H9 (cell line): ENCODE data around the gene CDKN3. TPM values are rescaled to one million over a fixed set of nuclear protein-coding genes. Genes with fewer than 3 reads are reported as not detected.

ENCODE experiments used
- DNase-seq: peaks from one replicate; pipeline ENCODE4 v3.0.0-alpha.2; 2017
- H2AFZ ChIP-seq: one replicate; pipeline ENCODE4 v1.6.1; 2013; ENCODE audit warnings: mild to moderate bottlenecking, low read length, control low read depth, moderate library complexity
- H2AK5ac ChIP-seq: 2 replicates; pipeline ENCODE4 v1.6.1; 2013; ENCODE audit warnings: low read length, control low read depth, mixed read lengths; ENCODE audit not compliant: insufficient read length
- H2BK120ac ChIP-seq: one replicate; pipeline ENCODE4 v1.6.1; 2013; ENCODE audit warnings: low read depth, mild to moderate bottlenecking, low read length, control low read depth, inconsistent platforms; ENCODE audit not compliant: poor library complexity, severe bottlenecking
- H2BK12ac ChIP-seq: 2 replicates; pipeline ENCODE4 v1.6.1; 2013; ENCODE audit warnings: low read length, control low read depth, mixed read lengths, low read depth; ENCODE audit not compliant: insufficient read length
- H2BK15ac ChIP-seq: 2 replicates; pipeline ENCODE4 v1.6.1; 2013; ENCODE audit warnings: low read depth, low read length, control low read depth
- H2BK20ac ChIP-seq: one replicate; pipeline ENCODE4 v1.6.1; 2013; ENCODE audit warnings: low read depth, mild to moderate bottlenecking, low read length, control low read depth, inconsistent platforms; ENCODE audit not compliant: poor library complexity, severe bottlenecking
- H2BK5ac ChIP-seq: 2 replicates; pipeline ENCODE4 v1.6.1; 2013; ENCODE audit warnings: low read length, control low read depth, mixed read lengths; ENCODE audit not compliant: insufficient read length
- H3K14ac ChIP-seq: 2 replicates; pipeline ENCODE4 v1.6.1; 2013; ENCODE audit warnings: low read length, control low read depth; ENCODE audit not compliant: insufficient read depth
- H3K18ac ChIP-seq: 2 replicates; pipeline ENCODE4 v1.6.1; 2013; ENCODE audit warnings: low read depth, mild to moderate bottlenecking, mixed read lengths, low read length, control low read depth; ENCODE audit not compliant: insufficient read length
- H3K23ac ChIP-seq: 2 replicates; pipeline ENCODE4 v1.6.1; 2013; ENCODE audit warnings: low read length, control low read depth, mixed read lengths, low read depth; ENCODE audit not compliant: insufficient read length
- H3K23me2 ChIP-seq: 2 replicates; pipeline ENCODE4 v1.6.1; 2013; ENCODE audit warnings: low read depth, mild to moderate bottlenecking, mixed read lengths, low read length, control low read depth; ENCODE audit not compliant: insufficient read length, poor library complexity, severe bottlenecking
- H3K27ac ChIP-seq: 2 replicates; pipeline ENCODE4 v1.5.1; 2013; ENCODE audit warnings: low read length, control low read depth, mixed read lengths, low read depth; ENCODE audit not compliant: insufficient read length
- H3K27me3 ChIP-seq: 2 replicates; pipeline ENCODE4 v1.6.1; 2013; ENCODE audit warnings: low read length, control low read depth, inconsistent platforms; ENCODE audit not compliant: insufficient read depth
- H3K4ac ChIP-seq: 2 replicates; pipeline ENCODE4 v1.6.1; 2013; ENCODE audit warnings: low read depth, mild to moderate bottlenecking, control low read depth, inconsistent platforms, low read length, moderate library complexity
- H3K4me1 ChIP-seq: 2 replicates; pipeline ENCODE4 v1.6.1; 2013; ENCODE audit warnings: low read length, control low read depth, inconsistent platforms; ENCODE audit not compliant: insufficient read depth
- H3K4me2 ChIP-seq: 2 replicates; pipeline ENCODE4 v1.6.1; 2013; ENCODE audit warnings: low read length, control low read depth, mixed read lengths; ENCODE audit not compliant: insufficient read length, insufficient read depth
- H3K56ac ChIP-seq: 2 replicates; pipeline ENCODE4 v1.6.1; 2013; ENCODE audit warnings: low read depth, mild to moderate bottlenecking, mixed read lengths, low read length, control low read depth; ENCODE audit not compliant: insufficient read length
- H3K79me1 ChIP-seq: 2 replicates; pipeline ENCODE4 v1.6.1; 2013; ENCODE audit warnings: low read depth, mild to moderate bottlenecking, moderate library complexity, low read length, control low read depth, inconsistent platforms; ENCODE audit not compliant: insufficient read depth, poor library complexity, severe bottlenecking
- H3K79me2 ChIP-seq: 2 replicates; pipeline ENCODE4 v1.6.1; 2013; ENCODE audit warnings: low read length, control low read depth, inconsistent platforms; ENCODE audit not compliant: insufficient read depth
- H3K9ac ChIP-seq: 2 replicates; pipeline ENCODE4 v1.6.1; 2013; ENCODE audit warnings: low read length, control low read depth, mixed read lengths; ENCODE audit not compliant: insufficient read length; ENCODE audit errors: extremely low read depth
- H3K9me3 ChIP-seq: one replicate; pipeline ENCODE4 v1.6.1; 2013; ENCODE audit warnings: low read depth, low read length, inconsistent platforms; ENCODE audit not compliant: control insufficient read depth
- H3T11ph ChIP-seq: one replicate; pipeline ENCODE4 v1.6.1; 2013; ENCODE audit warnings: mild to moderate bottlenecking, low read length, control low read depth, inconsistent platforms
- H4K20me1 ChIP-seq: one replicate; pipeline ENCODE4 v1.6.1; 2013; ENCODE audit not compliant: control insufficient read depth, insufficient read length, insufficient read depth
- H4K5ac ChIP-seq: 2 replicates; pipeline ENCODE4 v1.6.1; 2013; ENCODE audit warnings: low read depth, mild to moderate bottlenecking, mixed read lengths, low read length, control low read depth; ENCODE audit not compliant: insufficient read length
- H4K8ac ChIP-seq: replicated peaks from 2 replicates; pipeline ENCODE4 v1.6.1; 2013; ENCODE audit warnings: low read length, control low read depth, mixed read lengths, low read depth; ENCODE audit not compliant: insufficient read length
- H4K91ac ChIP-seq: 2 replicates; pipeline ENCODE4 v1.6.1; 2013; ENCODE audit warnings: low read depth, mild to moderate bottlenecking, moderate library complexity, mixed read lengths, low read length, control low read depth; ENCODE audit not compliant: insufficient read length
- H3K27ac Mint-ChIP-seq, 3 experiments: 2 replicates in 2 of 3; 3 replicates in 1 of 3; pipeline ENCODE4 v1.8.0; 2020 to 2021; ENCODE audit warnings: mixed read lengths in 3 of 3, mild to moderate bottlenecking in 1 of 3, moderate library complexity in 1 of 3
- H3K27me3 Mint-ChIP-seq: 2 replicates; pipeline ENCODE4 v1.8.0; 2021; ENCODE audit warnings: low read depth, mild to moderate bottlenecking, moderate library complexity, mixed read lengths
- H3K36me3 Mint-ChIP-seq, 3 experiments: 2 replicates in 2 of 3; 3 replicates in 1 of 3; pipeline ENCODE4 v1.8.0; 2020 to 2021; ENCODE audit warnings: low read depth in 3 of 3, mixed read lengths in 3 of 3; ENCODE audit not compliant: insufficient read depth in 1 of 3
- H3K4me1 Mint-ChIP-seq, 2 experiments: 2 replicates each; pipeline ENCODE4 v1.8.0; 2020; ENCODE audit warnings: mixed read lengths in 2 of 2
- H3K4me3 Mint-ChIP-seq, 2 experiments: 2 replicates in 1 of 2; 3 replicates in 1 of 2; pipeline ENCODE4 v1.8.0; 2020 to 2021; ENCODE audit warnings: mild to moderate bottlenecking in 2 of 2, mixed read lengths in 2 of 2, moderate library complexity in 1 of 2
- H3K9me3 Mint-ChIP-seq, 2 experiments: 2 replicates in 1 of 2; 3 replicates in 1 of 2; pipeline ENCODE4 v1.8.0; 2020; ENCODE audit warnings: mild to moderate bottlenecking in 2 of 2, mixed read lengths in 2 of 2, moderate library complexity in 1 of 2
- WGBS: extraction: QIAGEN DNeasy Blood & Tissue Kit; methylation state at CpG from one replicate; pipeline ENCODE4 v1.1.7; 2013; ENCODE audit warnings: missing lambda C conversion rate, low lambda C conversion rate, mixed read lengths; ENCODE audit not compliant: insufficient read length; ENCODE audit errors: extremely low coverage; 5-methylcytosine and 5-hydroxymethylcytosine counted together
- total RNA-seq: library from RNA; stranded (reverse); gene quantifications from 2 replicates; pipeline ENCODE4 v1.2.1, GENCODE V29; 2021
- TF ChIP-seq, protein P1 (sequence below): fragments of 200-600 bp; sonication (generic); conservative IDR thresholded peaks from 3 replicates; pipeline ENCODE4 v1.8.0; 2021; ENCODE audit warnings: antibody characterized with exemption, mild to moderate bottlenecking

Gene CDKN3
- total RNA-seq, 1 experiment from 2014 or later: 45.9 TPM

DNA sequence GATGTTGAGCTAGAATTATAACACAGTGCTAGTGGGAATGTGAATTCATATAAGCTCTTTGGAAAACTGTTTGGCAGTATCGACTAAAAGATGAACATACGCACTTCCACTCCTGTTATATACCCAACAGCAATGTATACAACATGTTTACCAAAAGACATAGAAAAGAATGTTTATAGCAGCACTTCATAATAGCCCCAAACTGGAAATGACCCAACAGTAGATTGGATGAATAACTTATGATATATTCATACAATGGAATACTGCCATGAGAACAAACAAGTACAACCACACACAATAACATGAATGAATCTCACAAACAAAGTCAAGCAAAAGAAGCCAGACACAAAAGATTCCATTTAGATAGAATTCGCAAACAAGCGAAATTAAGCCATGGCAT, 28.5 kb upstream of the CDKN3 start:
- no peaks in the 10 kb centered on the region for H3K23me2 ChIP-seq
- no peak overlapping the region for H4K8ac ChIP-seq
- H2BK15ac ChIP-seq: no peak overlapping the region
- Mint-ChIP-seq H3K27me3 (peaks cover 15% of the 10 kb centered on the region), H3K4me3 (no peak overlapping the region), H3K27ac (no peak overlapping the region), H3K36me3 (no peaks in the 10 kb centered on the region; a peak in 1 of 7 replicates), H3K4me1 (peaks cover 38 to 47% of the 10 kb centered on the region in 2 experiments), H3K9me3 (no peaks in the 10 kb centered on the region)
- H3T11ph ChIP-seq: no peak overlapping the region
- H3K9me3 ChIP-seq: no peaks in the 10 kb centered on the region
- DNase-seq: no peak
- no peak overlapping the region for H3K56ac ChIP-seq
- TF ChIP-seq, protein P1, sequence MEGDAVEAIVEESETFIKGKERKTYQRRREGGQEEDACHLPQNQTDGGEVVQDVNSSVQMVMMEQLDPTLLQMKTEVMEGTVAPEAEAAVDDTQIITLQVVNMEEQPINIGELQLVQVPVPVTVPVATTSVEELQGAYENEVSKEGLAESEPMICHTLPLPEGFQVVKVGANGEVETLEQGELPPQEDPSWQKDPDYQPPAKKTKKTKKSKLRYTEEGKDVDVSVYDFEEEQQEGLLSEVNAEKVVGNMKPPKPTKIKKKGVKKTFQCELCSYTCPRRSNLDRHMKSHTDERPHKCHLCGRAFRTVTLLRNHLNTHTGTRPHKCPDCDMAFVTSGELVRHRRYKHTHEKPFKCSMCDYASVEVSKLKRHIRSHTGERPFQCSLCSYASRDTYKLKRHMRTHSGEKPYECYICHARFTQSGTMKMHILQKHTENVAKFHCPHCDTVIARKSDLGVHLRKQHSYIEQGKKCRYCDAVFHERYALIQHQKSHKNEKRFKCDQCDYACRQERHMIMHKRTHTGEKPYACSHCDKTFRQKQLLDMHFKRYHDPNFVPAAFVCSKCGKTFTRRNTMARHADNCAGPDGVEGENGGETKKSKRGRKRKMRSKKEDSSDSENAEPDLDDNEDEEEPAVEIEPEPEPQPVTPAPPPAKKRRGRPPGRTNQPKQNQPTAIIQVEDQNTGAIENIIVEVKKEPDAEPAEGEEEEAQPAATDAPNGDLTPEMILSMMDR: no peak
- WGBS: no CpG with 5 or more reads among the region's 4 CpGs
- H3K79me2 ChIP-seq: no peaks in the 10 kb centered on the region
- no peak overlapping the region for H3K14ac ChIP-seq
- no peak overlapping the region for H3K9ac ChIP-seq
- H3K18ac ChIP-seq: no peak overlapping the region
- no peak overlapping the region for H2BK12ac ChIP-seq
- no peaks in the 10 kb centered on the region for H3K27me3 ChIP-seq
- no peak overlapping the region for H2AK5ac ChIP-seq
- no peak overlapping the region for H3K4me2 ChIP-seq
- no peaks in the 10 kb centered on the region for H4K20me1 ChIP-seq
- no peak overlapping the region for H2BK120ac ChIP-seq
- no peak overlapping the region for H4K91ac ChIP-seq
- no peak overlapping the region for H2BK20ac ChIP-seq
- H3K4me1 ChIP-seq: peaks cover 14% of the 10 kb centered on the region; the same call in 1 of the 2 replicates
- H3K79me1 ChIP-seq: no peaks in the 10 kb centered on the region
- no peak overlapping the region for H3K4ac ChIP-seq
- no peak overlapping the region for H3K23ac ChIP-seq
- H3K27ac ChIP-seq: no peak overlapping the region
- no peak overlapping the region for H2AFZ ChIP-seq
- no peak overlapping the region for H4K5ac ChIP-seq
- no peak overlapping the region for H2BK5ac ChIP-seq
